Breast epithelium (tissue), 3 donors: ENCODE measurements around the gene TMOD2.

Source experiments
- CTCF ChIP-seq, 3 donors: fragments of 450-650 bp; IDR thresholded peaks; one replicate each; pipeline ENCODE4 v1.5.1; 2016 to 2017; ENCODE audit warnings: antibody characterized with exemption in 3 of 3, mild to moderate bottlenecking in 3 of 3, moderate library complexity in 3 of 3
- POLR2A ChIP-seq: fragments of 450-650 bp; IDR thresholded peaks from one replicate; pipeline ENCODE4 v1.6.1; 2016; ENCODE audit warnings: antibody characterized with exemption, mild to moderate bottlenecking, moderate library complexity

GRCh38 chr15:51842265-51842664 is 90.9 kb downstream of the TMOD2 start:
- TF ChIP-seq CTCF (IDR thresholded peaks at IDR 0.05) = no peak
- TF ChIP-seq POLR2A = no peak
